Activated T-helper 2 cell treated with anti-CD3 and anti-CD28 coated beads, Interferon-gamma antibody, Interleukin-2, Interleukin-4, amounts not matched to agents 10 μg/mL and 5 μg/mL and 100 μg/mL, durations not matched to agents 14 hours and 24 hours and 36 hours (primary cell): Measurements from ENCODE around the gene GRIN2A. TPM values are rescaled to one million over a fixed set of nuclear protein-coding genes. Genes with fewer than 3 reads are reported as not detected.

ENCODE experiments used
- DNase-seq: peaks from one replicate; pipeline ENCODE4 v3.0.0; 2021; ENCODE audit warnings: low spot score
- H3K27ac Mint-ChIP-seq: one replicate; pipeline ENCODE4 v1.8.0; 2021; ENCODE audit warnings: mixed read lengths
- H3K27me3 Mint-ChIP-seq: one replicate; pipeline ENCODE4 v1.8.0; 2021; ENCODE audit warnings: low read depth, mixed read lengths
- H3K36me3 Mint-ChIP-seq: one replicate; pipeline ENCODE4 v1.8.0; 2021; ENCODE audit warnings: low read depth, mixed read lengths
- H3K4me1 Mint-ChIP-seq: one replicate; pipeline ENCODE4 v1.8.0; 2021; ENCODE audit warnings: low read depth, mixed read lengths
- H3K4me3 Mint-ChIP-seq: one replicate; pipeline ENCODE4 v1.8.0; 2021; ENCODE audit warnings: low read depth, mild to moderate bottlenecking, moderate library complexity, mixed read lengths
- H3K9me3 Mint-ChIP-seq: one replicate; pipeline ENCODE4 v1.8.0; 2021; ENCODE audit warnings: mixed read lengths
- intact Hi-C: fragments of 100-400 bp; cut with micrococcal nuclease; formaldehyde crosslinking; loops from one replicate; pipeline ENCODE4 v1.15.1; 2023
- total RNA-seq: library from RNA; stranded (reverse); gene quantifications from 2 replicates; pipeline ENCODE4 v1.2.3, GENCODE V29; 2022

The GRIN2A gene
- total RNA-seq, 1 donor from 2014 or later, result not detected

DNA sequence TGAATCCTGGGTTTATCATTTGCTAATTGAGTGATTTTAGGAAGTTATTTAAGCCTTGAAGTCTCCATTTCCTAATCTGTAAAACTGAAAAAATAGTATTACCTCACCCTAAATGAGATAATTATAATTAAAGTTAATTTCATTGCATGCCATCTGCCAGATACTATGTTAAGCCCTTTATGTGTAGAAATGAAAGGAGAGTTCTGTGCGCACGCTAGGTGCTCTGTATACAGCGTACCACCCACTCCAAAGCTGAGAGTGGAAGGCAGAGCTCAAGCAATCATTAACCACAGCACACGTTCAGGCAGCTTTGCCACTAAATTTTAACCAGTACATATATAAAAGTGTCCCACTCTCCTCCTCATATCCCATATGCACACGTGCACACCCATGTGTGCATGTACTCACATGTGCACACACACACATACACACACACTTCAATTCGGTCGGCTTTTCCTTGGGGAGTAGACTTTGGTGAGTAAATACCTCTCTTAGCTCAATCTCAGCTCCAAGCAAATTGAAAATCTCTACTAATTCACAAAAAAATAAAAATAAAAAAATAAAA, 204.8 kb downstream of the GRIN2A start:
- H3K27me3 Mint-ChIP-seq, result no peaks in the 10 kb centered on the region
- no peaks in the 10 kb centered on the region for H3K4me1 Mint-ChIP-seq
- no peaks in the 10 kb centered on the region for H3K36me3 Mint-ChIP-seq
- H3K27ac Mint-ChIP-seq, result no peak overlapping the region
- DNase-seq, result no peak
- no peak overlapping the region for H3K4me3 Mint-ChIP-seq
- intact Hi-C loops, result no loop called here
- no peaks in the 10 kb centered on the region for H3K9me3 Mint-ChIP-seq

DNA sequence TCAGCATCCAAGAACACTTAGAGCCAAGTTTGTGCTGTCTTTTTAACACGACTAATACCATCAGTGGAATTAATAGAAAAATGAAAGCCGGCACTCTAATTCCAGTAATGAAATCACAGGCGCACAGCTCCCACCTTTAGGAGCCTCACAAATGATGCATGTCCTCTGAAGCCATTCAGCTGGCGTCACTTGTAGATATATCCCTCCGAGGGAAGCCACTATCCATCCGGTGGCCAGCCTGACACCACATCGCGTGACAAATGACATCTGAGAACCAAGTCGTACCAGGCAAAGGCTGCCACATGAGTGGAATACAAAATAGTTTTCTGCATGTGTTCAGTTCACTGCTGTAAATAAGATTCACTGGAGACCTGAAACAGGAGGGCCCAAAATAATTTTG, 205.6 kb downstream of the GRIN2A start:
- no peak for DNase-seq
- Mint-ChIP-seq H3K27ac (no peak overlapping the region), H3K9me3 (no peaks in the 10 kb centered on the region), H3K27me3 (no peaks in the 10 kb centered on the region), H3K4me1 (no peaks in the 10 kb centered on the region), H3K36me3 (no peaks in the 10 kb centered on the region), H3K4me3 (no peak overlapping the region)
- intact Hi-C loops, result no loop called here

DNA sequence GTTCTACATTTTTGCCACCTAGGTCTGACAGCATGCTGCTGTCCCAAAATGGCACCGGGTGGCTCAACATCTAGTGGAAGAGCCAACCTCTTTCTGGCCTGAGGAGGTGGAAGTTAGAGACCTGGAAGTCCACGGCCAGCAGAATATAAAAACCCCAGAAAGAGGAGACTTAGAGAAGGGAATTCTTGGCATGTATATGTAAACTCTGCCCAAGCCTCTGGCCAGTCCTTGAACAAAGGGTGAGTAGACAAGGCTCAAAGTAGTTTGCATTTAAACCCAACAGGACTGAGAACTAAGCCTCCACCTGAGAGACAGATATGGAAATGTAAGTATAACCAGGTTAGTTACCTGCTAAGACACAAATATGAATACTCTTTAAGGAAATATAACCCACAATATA, 210.3 kb downstream of the GRIN2A start:
- no peaks in the 10 kb centered on the region for H3K4me1 Mint-ChIP-seq
- H3K27ac Mint-ChIP-seq, result no peak overlapping the region
- H3K36me3 Mint-ChIP-seq, result no peaks in the 10 kb centered on the region
- H3K4me3 Mint-ChIP-seq, result no peak overlapping the region
- H3K27me3 Mint-ChIP-seq, result no peaks in the 10 kb centered on the region
- H3K9me3 Mint-ChIP-seq, result peaks cover 12% of the 10 kb centered on the region
- intact Hi-C loops, result no loop called here
- DNase-seq, result no peak

DNA sequence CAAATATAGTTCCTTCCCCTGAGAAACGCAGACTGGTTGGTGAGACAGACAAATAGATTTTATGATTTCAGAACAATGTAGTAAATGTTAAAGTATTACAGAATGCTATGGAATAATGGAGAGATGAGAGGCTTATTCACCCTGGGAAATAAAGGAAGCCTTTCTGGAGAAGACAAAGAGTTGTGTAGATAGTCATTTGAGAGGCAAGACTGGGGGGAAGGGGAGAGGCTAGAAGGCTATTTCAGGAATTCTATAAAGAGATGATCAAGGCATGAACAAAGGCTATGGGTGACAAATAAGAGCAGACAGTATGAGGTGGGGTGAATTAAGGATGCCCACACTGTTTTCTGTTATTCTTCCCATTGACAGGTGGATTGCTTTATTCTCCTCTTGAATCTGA, 211.4 kb downstream of the GRIN2A start:
- no peak for DNase-seq
- H3K27me3 Mint-ChIP-seq, result no peaks in the 10 kb centered on the region
- H3K4me1 Mint-ChIP-seq, result no peaks in the 10 kb centered on the region
- peaks cover 14% of the 10 kb centered on the region for H3K9me3 Mint-ChIP-seq
- no peak overlapping the region for H3K27ac Mint-ChIP-seq
- no peaks in the 10 kb centered on the region for H3K36me3 Mint-ChIP-seq
- no peak overlapping the region for H3K4me3 Mint-ChIP-seq
- intact Hi-C loops, result no loop called here

DNA sequence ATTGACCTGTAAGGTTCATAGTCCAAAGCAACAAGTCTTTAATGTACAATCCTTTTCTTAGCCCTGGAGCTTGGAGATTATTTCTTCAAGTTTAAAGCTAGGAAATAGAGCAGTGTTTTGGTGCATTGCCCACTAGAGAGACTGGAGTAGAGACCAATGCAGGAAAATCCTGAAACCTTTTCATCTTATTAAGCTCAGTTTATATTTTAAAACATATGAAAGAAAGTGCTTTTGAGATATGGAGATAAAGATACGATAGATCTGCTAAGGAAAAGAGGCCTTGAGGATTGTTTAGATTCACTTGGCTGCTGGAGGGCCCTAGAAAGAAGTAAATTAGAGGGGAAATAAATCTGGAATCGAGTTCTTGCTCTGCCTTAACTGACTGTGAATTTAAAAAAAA, 212.0 kb downstream of the GRIN2A start:
- Mint-ChIP-seq H3K36me3 (no peaks in the 10 kb centered on the region), H3K4me1 (no peaks in the 10 kb centered on the region), H3K4me3 (no peak overlapping the region), H3K27me3 (no peaks in the 10 kb centered on the region), H3K9me3 (peaks cover 14% of the 10 kb centered on the region), H3K27ac (no peak overlapping the region)
- intact Hi-C loops, result no loop called here
- DNase-seq, result no peak

DNA sequence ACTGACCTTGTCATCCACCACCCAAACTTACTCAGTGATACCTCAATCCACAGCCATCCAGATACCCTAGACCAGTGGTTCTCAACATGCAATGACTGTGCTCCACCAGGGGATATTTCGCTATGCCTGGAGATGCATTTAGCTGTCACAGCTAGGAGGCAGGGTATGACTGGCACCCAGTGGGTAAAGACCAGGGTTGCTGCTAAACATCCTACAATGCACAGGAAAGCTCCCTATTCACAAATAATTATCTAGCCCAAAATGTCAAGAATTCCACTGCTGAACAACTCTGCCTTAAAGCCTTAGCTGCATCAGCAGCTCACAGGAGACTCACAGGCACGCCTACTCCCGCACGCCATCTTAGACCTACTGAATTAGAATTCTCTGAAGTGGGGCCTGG, 212.6 kb downstream of the GRIN2A start:
- Mint-ChIP-seq H3K4me1 (no peaks in the 10 kb centered on the region), H3K4me3 (no peak overlapping the region)
- intact Hi-C loops, result no loop called here

DNA sequence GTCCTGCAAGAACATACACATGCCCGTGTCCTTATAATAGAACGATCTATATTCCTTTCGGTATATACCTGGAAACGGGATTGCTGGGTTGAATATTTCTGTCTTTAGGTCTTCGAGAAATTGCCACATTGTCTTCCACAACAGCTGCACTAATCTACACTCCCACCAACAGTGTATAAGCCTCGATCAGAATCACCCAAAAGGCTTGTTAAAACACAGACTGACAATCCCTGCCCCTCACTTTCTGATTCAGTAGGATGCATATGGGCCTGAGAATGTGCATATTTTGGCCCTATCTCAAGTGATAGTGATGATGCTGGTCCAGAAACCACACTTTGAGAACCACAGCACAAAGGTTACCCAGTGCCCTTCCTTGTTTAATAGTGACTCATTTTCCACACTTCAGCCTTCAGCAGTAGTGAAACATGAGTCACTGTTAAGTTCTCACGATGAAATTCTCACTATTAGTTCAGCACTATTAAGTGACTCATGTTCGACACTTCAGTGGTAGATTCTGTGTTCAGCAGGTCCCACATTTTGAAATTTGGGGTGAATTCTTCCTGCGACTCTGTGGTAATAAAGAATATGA, 215.6 kb downstream of the GRIN2A start:
- Mint-ChIP-seq H3K36me3 (no peaks in the 10 kb centered on the region), H3K9me3 (peaks cover 17% of the 10 kb centered on the region), H3K27ac (no peak overlapping the region), H3K4me1 (no peaks in the 10 kb centered on the region), H3K27me3 (no peaks in the 10 kb centered on the region), H3K4me3 (no peak overlapping the region)
- DNase-seq, result no peak
- intact Hi-C loops, result no loop called here

More for the DNA sequence above, 212.6 kb downstream of the GRIN2A start:
- Mint-ChIP-seq H3K9me3 (peaks cover 14% of the 10 kb centered on the region), H3K27me3 (no peaks in the 10 kb centered on the region), H3K27ac (no peak overlapping the region), H3K36me3 (no peaks in the 10 kb centered on the region)
- no peak for DNase-seq

DNA sequence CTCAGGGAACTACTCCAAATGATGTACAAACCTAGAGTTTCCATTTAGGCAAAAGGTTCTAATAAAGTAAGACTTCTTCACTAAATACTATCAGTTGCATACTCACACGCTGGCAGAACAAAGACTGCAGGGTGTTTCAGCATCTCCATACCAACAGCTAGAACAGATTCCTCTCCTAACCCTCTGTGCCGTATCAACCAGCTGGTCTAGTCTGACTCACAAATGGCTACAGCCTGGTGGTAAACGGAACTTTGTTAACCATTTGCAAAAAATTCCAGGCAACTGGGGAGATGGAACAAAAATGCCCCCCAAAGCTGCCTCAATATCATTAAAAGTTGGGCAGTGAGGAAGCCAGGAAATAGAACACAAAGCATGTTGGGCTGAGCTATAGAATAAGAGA, 217.1 kb downstream of the GRIN2A start:
- DNase-seq, result no peak
- no peak overlapping the region for H3K4me3 Mint-ChIP-seq
- H3K36me3 Mint-ChIP-seq, result no peaks in the 10 kb centered on the region
- H3K27ac Mint-ChIP-seq, result no peak overlapping the region
- H3K4me1 Mint-ChIP-seq, result no peaks in the 10 kb centered on the region
- intact Hi-C loops, result no loop called here
- no peaks in the 10 kb centered on the region for H3K27me3 Mint-ChIP-seq
- H3K9me3 Mint-ChIP-seq, result peaks cover 17% of the 10 kb centered on the region

DNA sequence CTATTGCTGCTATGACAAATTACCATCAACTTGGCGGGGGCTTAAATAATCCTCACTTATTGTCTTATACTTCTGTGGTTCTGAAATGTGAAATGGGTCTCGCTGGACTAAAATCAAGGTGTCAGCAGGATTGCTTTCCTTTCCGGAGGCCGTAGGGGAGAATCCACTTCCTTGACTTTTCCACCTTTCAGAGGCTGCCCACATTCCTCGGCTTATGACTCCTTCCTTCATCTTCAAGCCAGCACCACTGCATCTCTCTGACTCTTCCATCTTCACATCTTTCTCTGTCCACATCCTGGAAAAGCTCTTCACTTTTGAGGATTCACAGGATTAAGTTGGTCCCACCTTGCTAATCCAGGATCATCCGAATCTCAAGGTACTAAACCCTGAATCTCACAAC, 217.8 kb downstream of the GRIN2A start:
- no peaks in the 10 kb centered on the region for H3K4me1 Mint-ChIP-seq
- no peak overlapping the region for H3K4me3 Mint-ChIP-seq
- H3K9me3 Mint-ChIP-seq, result peaks cover 17% of the 10 kb centered on the region
- H3K27ac Mint-ChIP-seq, result no peak overlapping the region
- no peak for DNase-seq
- intact Hi-C loops, result no loop called here
- H3K27me3 Mint-ChIP-seq, result no peaks in the 10 kb centered on the region
- no peaks in the 10 kb centered on the region for H3K36me3 Mint-ChIP-seq

DNA sequence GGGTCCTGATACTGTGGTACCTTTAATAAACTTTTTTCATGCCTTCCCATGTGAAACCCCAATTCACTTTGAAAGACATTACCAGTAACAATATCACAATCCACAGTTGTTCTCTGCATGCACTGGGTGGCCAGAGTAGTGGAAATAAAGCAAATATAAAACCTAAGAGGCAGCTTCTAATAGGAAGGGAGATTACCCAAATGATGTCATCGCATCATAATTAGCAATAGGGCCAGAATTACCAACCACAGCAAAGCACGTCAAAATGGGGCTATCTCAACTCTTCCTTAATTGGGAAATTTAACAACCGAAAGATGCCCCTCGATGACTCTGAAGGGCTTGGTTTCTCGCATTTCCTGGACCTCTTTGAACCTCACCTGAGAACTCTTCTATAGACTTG, 224.8 kb downstream of the GRIN2A start:
- H3K4me3 Mint-ChIP-seq, result no peak overlapping the region
- H3K27ac Mint-ChIP-seq, result no peak overlapping the region
- H3K36me3 Mint-ChIP-seq, result no peaks in the 10 kb centered on the region
- no peaks in the 10 kb centered on the region for H3K27me3 Mint-ChIP-seq
- no peaks in the 10 kb centered on the region for H3K9me3 Mint-ChIP-seq
- H3K4me1 Mint-ChIP-seq, result no peaks in the 10 kb centered on the region
- intact Hi-C loops, result no loop called here
- no peak for DNase-seq

DNA sequence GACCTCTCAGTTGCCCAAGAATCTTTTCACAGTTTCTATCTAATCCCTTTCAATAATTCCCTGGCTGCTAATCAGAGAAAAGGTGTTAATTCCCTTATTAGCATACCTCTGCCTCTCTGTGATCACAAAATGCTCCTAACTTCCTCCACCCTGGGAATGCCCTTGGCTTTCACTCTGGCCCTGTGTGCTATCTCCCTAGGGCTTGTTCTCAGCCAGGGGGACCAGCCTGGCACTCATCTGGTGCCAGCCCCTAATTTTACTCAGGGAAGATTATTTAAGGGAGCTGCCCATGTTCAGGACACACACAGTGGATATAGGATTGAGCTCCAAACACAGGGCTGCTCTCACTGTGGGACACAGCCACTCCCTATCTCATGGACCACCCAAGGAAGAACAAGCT, 225.2 kb downstream of the GRIN2A start:
- intact Hi-C loops, result no loop called here
- no peak for DNase-seq
- H3K4me1 Mint-ChIP-seq, result no peaks in the 10 kb centered on the region
- H3K27me3 Mint-ChIP-seq, result no peaks in the 10 kb centered on the region
- no peak overlapping the region for H3K4me3 Mint-ChIP-seq
- H3K27ac Mint-ChIP-seq, result no peak overlapping the region
- no peaks in the 10 kb centered on the region for H3K36me3 Mint-ChIP-seq
- no peaks in the 10 kb centered on the region for H3K9me3 Mint-ChIP-seq

DNA sequence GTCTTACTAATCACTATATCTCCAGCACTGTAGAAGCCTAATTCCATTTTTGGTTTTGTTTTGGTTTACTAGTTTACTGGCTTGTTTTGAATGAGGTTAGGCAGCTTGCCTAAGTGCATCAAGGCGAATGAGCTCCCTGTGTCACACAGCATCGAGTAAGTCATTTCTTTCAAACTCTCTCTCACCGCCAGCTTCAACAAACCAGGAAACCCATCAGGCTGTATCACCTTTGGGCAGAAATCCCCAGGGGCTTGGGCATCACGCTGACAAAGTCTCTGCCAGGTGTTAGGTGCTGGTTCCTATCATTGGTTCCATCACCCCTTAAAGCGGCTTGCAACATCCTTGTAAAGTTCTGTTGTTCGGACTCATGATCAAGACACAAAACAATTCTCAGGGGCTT, 226.6 kb downstream of the GRIN2A start:
- no peak for DNase-seq
- H3K27ac Mint-ChIP-seq, result no peak overlapping the region
- H3K27me3 Mint-ChIP-seq, result no peaks in the 10 kb centered on the region
- no peaks in the 10 kb centered on the region for H3K9me3 Mint-ChIP-seq
- intact Hi-C loops, result no loop called here
- no peaks in the 10 kb centered on the region for H3K36me3 Mint-ChIP-seq
- H3K4me3 Mint-ChIP-seq, result no peak overlapping the region
- H3K4me1 Mint-ChIP-seq, result no peaks in the 10 kb centered on the region

DNA sequence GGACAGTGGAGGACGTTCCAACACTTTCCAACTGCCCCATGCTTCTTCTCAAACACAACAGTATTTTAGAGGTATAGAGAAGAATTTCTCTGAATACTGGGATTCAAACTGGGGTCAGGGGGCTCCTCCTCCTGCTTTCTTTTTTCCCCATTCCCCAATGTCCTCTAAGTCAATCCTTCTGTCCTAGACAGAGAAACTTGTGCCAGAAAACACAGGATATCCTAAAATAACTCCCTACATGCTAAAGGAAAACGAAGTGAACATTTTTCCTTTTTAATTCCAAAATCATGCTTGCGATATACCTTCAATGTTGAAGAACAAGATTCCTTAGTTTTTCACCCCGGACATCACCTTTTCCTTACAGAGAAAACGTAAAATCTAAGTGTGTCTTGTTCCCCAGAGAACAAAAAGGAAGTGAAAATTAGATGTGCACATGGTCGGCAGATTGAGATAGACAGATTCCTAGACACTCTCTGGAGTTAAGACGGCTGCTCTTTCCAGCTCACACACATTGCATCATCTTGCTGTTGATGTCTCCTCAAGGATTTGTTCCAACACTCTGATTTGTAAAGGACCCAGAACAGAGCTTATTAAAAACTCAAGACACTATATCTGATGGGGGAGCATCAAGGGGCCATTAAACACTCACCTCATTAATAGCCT, 228.2 kb downstream of the GRIN2A start:
- Mint-ChIP-seq H3K9me3 (no peaks in the 10 kb centered on the region), H3K27me3 (no peaks in the 10 kb centered on the region), H3K36me3 (no peaks in the 10 kb centered on the region), H3K4me3 (no peak overlapping the region), H3K4me1 (no peaks in the 10 kb centered on the region), H3K27ac (no peak overlapping the region)
- no peak for DNase-seq
- intact Hi-C loops, result no loop called here
